ENCODE results near the gene AQP5. TPM values are rescaled to one million over a fixed set of nuclear protein-coding genes. Genes with fewer than 3 reads are reported as not detected.

The AQP5 gene
- total and polyA plus RNA-seq, 2 of the 8 experiments (the other 6 are each of a cell fraction or from before 2014, with no cell fraction given), result 2.5 to 3.2 TPM

- Histone ChIP-seq H3K79me1 (ENCODE audit: low read depth, low read length) (no peaks in the 10 kb centered on the region), H2BK120ac (replicated peaks; ENCODE audit: low read depth, low read length) (no peak overlapping the region), H4K91ac (replicated peaks; ENCODE audit: insufficient read length, low read length) (no peak overlapping the region), H4K8ac (ENCODE audit: extremely low read depth, insufficient read depth, low read length) (no peak overlapping the region), H3K23me2 (ENCODE audit: low read depth, low read length) (no peaks in the 10 kb centered on the region; the same call in 1 of the 2 replicates), H2BK15ac (ENCODE audit: low read length) (0 out of 2 replicates have a peak overlapping the region, but pooled peaks have one; percentile 16), H3K36me3 (ENCODE audit: control insufficient read depth in 2 of 4, insufficient read depth in 4 of 4, low read length in 3 of 4) (no peaks in the 10 kb centered on the region), H3K27me3 (replicated peaks in 1 of 4; ENCODE audit: control insufficient read depth in 3 of 4, extremely low read depth in 1 of 4, insufficient read depth in 3 of 4, low read length in 3 of 4) (peaks cover 0 to 3% (median 0%) of the 10 kb centered on the region in 4 experiments; a peak in 1 of 7 replicates), H3K4me3 (ENCODE audit: extremely low read depth in 1 of 4, insufficient read depth in 2 of 4, low read depth in 3 of 4, low read length in 4 of 4) (no peak overlapping the region), H2AK5ac (ENCODE audit: low read depth, low read length) (no peak overlapping the region), H3K27ac (ENCODE audit: low read depth, low read length) (no peak overlapping the region), H2BK12ac (ENCODE audit: low read depth, low read length) (no peak overlapping the region; the same call in 1 of the 2 replicates), H3K4ac (replicated peaks; ENCODE audit: insufficient read length, low read depth, low read length) (no peak overlapping the region), H4K5ac (ENCODE audit: insufficient read length, low read depth, low read length) (no peak overlapping the region), H3K9ac (replicated peaks in 1 of 4; ENCODE audit: extremely low read depth in 1 of 4, low read depth in 3 of 4, low read length in 3 of 4) (no peak overlapping the region), H3K4me1 (replicated peaks in 1 of 4; ENCODE audit: control insufficient read depth in 3 of 4, insufficient read depth in 4 of 4, low read length in 3 of 4) (peaks cover 3 to 17% (median 4%) of the 10 kb centered on the region in 4 experiments; a peak in 6 of 7 replicates), H3K4me2 (ENCODE audit: insufficient read depth in 1 of 2, low read depth in 2 of 2, low read length in 2 of 2) (no peak overlapping the region), H3K9me3 (ENCODE audit: insufficient read depth in 2 of 2, low read depth in 1 of 2, low read length in 1 of 2) (no peaks in the 10 kb centered on the region), H2BK5ac (ENCODE audit: low read depth, low read length) (no peak overlapping the region), H3K18ac (ENCODE audit: extremely low read depth, low read length) (no peak overlapping the region), H3K23ac (ENCODE audit: insufficient read length) (no peak overlapping the region), H3K79me2 (ENCODE audit: control insufficient read depth in 1 of 2, insufficient read depth in 2 of 2, low read length in 2 of 2) (no peaks in the 10 kb centered on the region), H4K20me1 (replicated peaks in 1 of 2; ENCODE audit: control insufficient read depth in 1 of 2, insufficient read depth in 2 of 2, low read length in 2 of 2) (peaks cover 0 to 1% of the 10 kb centered on the region in 2 experiments), H2BK20ac (ENCODE audit: low read length) (no peak overlapping the region), H3K14ac (ENCODE audit: insufficient read length) (no peak overlapping the region), H3K56ac (replicated peaks; ENCODE audit: insufficient read length, low read depth, low read length) (no peak overlapping the region), H2AFZ (ENCODE audit: low read length) (no peak overlapping the region)
- ChIA-PET CTCF (ENCODE audit: partially characterized antibody) (interaction anchor here (0.6 to 5.1 kb wide), 18 partner anchors 10 to 246 kb away, joined by 3 to 37 read pairs (median 4); no protein-coding TSS in a partner anchor), POLR2A (ENCODE audit: partially characterized antibody) (interaction anchor here (0.9 to 1.2 kb wide), 2 partner anchors 11 to 19 kb away, joined by 3 to 4 read pairs; partner anchors contain the start of gene AQP5)
- DNase-seq (ENCODE audit: low read depth in 1 of 2, low spot score in 2 of 2), result no peak
- FAIRE-seq, result no peak
- 86% methylated on average over 3 of the region's 3 CpGs; no CpG with 5 or more reads in 1 of the 2 experiments for WGBS, 2 experiments (ENCODE audit: extremely low coverage in 1 of 2, insufficient coverage in 1 of 2, insufficient read length in 1 of 2, insufficient replicate concordance in 2 of 2, low coverage in 1 of 2, low lambda C conversion rate in 2 of 2, missing lambda C conversion rate in 1 of 2)
- TF ChIP-seq RFX5 (IDR thresholded peaks at IDR 0.05; ENCODE audit: borderline replicate concordance, low read depth, low read length), result no peak
- no peak for TF ChIP-seq TCF12 (IDR thresholded peaks at IDR 0.05; ENCODE audit: low read depth, low read length)
- TF ChIP-seq ATF3 (IDR thresholded peaks at IDR 0.05; ENCODE audit: insufficient read depth, low read depth, low read length), result no peak
- no peak for TF ChIP-seq HDAC6 (IDR thresholded peaks at IDR 0.05; ENCODE audit: low read depth, low read length)
- TF ChIP-seq SP1 (IDR thresholded peaks at IDR 0.05; ENCODE audit: low read depth, low read length), result no peak
- TF ChIP-seq BACH1 (IDR thresholded peaks at IDR 0.05; ENCODE audit: low read length), result no peak
- no peak for TF ChIP-seq SAP30 (IDR thresholded peaks at IDR 0.05; ENCODE audit: insufficient read depth, insufficient replicate concordance, low read length)
- no peak for TF ChIP-seq RBBP5 (IDR thresholded peaks at IDR 0.05; ENCODE audit: borderline replicate concordance, low read depth, low read length)
Observed at GRCh38 chr12:49942512-49942893, 19.2 kb upstream of the AQP5 start.

All from H1 (cell line).